GM19397 (cell line): ENCODE measurements around the gene EXOC6.

Experiments used
- ATAC-seq: cut with Tn5 transposase; IDR thresholded peaks from one replicate; pipeline ENCODE4 v1.9.1; 2021; ENCODE audit warnings: mild to moderate bottlenecking, moderate library complexity; ENCODE audit not compliant: unreplicated experiment

Gene EXOC6

DNA sequence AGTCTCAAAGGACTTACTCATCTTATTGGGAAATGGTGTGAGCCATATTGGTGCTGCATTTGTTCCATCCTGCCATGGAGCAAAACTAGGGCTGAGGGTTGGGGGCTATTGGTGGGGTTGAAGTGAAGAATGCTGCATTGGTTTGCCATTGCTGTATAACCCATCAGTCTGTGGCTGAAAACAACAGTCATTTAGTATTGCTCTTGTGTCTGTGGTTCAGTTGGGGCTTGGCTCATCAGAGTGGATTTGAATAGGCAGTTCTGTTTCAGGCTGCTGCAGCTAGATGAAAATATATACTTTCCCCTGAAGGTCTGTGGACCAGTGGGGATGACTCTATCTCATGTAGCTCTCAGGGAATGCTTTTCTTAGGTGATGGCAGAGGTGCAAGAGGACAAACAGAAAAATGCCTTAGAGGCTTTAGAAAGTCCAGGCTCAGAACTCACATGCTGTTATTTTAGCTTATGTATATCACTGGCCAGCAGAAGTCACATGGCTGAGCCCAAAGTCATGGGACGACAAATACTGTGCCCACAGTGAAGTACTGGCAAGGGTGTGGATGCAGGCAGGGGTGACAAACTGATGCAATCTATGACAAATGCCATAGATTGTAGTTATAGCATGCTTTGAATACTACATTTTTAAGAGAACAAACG is 15.2 kb upstream of the EXOC6 start:
- no peak for ATAC-seq

DNA sequence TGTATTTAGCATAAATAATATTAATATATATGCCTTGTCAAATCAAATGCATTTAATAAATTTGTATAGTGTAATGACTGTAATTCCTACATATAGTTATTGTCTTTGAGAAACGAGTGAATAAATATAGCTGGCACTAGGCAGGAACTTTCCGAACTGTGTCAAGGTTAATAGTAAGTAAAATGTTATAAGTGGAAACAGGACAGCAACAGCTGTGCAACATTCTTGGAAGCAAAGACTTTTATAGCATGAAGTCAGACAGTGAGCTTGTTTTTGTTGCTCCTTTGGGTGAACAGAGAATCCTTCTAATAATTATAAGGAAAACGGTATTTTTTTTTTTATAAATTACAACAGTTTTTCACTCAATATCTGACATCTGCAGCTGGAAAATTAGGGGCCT is 14.0 kb upstream of the EXOC6 start:
- ATAC-seq = no peak

DNA sequence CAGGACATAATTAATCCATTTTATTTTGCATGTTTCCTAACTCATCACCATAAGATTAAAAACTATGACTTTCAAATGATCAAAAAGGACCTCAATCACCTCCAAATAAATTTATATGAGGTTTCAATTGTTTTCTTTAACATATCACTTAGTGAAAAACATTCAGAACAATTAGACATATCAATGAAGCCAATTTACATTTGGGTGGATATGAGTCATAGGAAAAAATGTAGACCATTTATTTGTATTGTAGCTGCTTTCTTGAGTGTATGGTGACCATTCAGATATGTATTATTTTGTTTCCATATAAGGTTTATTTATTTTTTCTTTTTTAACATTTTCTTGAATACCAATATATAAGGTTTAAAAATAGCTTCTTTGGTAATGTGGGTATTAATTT is 13.3 kb upstream of the EXOC6 start:
- no peak for ATAC-seq

DNA sequence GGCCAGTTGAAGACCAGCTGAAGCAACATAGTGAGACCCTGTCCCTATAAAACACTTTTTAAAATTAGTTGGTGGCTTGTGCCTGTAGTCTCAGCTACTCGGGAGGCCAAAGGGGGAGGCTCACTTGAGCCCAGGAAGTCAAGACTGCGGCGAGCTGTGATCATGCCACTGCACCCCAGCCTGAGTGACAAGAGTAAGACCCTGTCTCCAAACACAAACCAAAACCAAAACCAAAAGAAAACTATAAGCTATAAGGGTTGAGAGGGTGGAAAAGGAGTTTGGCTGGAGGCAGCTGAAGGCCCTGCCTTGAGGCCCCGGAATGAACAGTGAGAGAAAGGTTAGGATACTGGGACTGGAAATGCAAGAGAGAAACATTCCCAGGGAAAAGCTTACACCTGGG is 10.9 kb upstream of the EXOC6 start:
- no peak for ATAC-seq

DNA sequence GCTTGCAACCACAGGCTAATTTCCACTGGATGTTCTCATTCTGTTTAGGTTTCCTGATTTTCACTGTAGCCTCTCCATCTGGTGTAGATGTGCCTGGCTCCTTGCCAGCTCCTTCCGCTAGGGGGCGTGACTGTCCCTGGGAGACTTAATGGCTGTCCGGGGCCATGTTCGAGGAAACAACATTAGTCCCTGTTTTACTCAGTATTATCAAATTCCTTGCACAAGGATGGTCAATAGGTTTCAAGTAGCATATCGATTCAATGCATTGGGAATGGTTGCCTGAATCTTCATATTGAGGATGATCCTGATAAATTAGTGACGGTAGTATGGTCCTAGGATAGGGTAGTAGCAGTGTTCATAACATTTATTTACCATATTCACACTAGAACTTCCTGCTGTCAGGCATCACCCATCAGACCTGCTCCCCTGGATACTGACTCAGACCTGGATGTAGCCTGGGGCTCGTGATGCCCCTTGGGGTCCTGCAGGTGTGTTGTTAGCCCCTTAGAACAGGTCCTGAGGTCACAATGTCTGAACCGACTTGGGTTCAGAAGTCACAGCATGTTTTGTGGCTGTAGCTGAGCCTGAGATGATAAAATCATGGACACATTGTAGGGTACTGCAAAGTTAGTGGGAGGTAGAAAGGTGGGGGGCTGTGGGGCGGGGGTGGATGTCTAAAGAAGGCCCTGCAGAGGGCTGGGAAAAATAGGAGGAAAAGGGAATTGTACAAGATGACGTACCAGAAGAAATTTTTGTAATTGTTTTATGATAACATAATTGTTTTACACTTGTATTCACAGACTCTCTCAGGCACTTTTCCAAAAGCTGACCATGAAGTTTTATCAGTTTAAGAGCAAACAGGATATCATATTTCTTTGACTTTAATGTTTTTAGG is 8.9 kb upstream of the EXOC6 start:
- no peak for ATAC-seq

DNA sequence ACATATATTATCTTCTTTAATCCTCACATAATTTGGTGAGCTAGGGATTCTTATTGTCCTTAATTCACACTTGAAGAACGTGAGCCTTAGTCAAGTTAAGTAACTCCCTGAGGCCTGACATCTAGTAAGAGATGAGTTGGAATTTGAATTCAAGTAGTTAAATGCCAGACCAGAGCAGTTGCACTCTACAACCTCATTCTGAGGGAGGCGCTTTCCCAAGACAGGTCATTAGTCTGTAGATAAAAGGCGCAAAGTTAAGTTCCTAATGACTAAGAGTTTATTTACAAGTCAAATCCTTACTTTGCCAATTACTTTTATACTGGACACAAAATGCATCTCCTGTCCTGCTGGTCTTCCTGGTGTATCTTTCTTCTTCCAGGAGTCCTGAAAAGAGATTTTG is 3.6 kb upstream of the EXOC6 start:
- ATAC-seq = no peak

DNA sequence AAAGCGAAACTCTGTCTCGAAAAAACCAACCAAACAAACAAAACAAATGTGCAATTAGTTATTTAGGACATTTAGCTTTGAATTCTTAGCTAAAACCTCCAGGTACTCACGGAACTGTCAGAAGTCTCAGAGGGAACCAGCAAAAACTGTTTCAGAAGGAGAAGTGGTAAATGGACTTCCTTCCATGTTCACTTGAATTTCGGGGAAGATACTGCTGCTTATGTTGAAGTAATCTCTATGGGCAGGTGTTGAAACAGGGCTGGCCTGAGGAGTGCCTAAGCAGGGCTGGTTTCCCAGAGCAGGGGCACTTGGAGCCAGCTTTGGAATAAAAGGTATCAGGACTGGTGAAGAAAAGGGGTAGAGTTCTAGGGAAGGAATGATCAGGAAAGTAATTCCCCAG is 2.4 kb upstream of the EXOC6 start:
- no peak for ATAC-seq

DNA sequence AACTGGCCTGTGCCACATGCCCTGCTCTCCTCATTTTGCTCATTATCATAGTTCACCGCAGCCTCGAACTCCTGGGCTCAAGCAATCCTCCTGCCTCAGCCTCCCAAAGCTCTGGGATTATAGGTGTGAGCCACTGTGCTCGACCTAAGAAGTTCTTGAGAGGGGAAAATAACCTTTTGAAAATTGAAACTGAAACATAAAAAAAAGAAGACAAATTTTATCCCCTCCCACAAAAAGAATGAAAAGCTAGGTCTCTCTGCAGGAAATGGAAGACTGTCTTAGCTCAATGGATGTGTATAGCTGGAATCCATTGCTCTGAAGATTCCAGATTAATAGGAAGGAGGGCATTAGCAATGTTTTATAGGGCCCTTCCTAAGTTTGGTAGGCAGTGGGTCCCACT is 2.0 kb upstream of the EXOC6 start:
- ATAC-seq = no peak

DNA sequence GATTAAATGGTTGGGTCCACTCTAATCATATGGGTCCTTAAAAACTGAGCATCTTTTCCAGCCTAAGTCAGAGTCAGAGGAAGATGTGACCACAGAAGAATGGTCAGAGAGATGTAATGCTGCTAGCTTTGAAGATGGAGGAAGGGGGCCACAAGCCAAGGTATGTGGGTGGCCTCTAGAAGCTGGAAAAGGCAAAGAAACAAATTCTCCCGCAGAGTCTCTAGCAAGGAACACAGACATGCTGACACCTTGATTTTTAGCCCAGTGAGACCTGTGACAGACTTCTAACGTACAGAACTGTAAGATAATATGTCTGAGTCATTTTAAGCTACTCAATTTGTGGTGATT is 1.5 kb upstream of the EXOC6 start:
- no peak for ATAC-seq

DNA sequence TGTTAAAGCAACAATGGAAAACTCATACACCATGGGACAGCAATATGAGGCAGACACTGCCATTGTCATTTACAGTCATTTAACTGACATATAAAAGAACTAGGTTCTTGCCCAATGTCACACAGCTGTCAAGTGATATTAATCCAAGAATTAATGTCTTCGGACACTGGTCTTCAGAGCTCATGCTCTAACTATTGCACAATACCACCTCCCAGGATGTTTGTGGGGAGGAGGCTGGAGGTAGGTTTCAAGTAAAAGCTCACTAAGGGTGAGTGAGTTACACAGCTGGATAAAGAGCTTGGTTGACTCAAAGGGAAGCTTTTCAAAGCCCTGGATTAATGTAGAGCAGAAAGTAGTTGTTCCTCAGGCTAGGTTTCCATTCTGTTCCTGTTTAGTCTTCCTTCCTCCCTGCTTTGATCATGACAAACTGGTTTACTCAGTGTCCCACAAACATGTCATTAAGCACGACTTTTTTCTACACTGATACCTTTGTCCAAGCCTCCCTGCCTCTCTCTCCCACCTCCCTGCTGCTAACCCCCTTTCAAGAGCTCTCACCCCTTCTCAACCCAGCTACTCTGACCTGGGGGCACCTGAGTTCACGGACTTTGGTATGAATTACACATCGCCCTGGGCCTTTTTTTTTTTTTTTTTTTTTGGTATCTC is 987 bp upstream of the EXOC6 start:
- ATAC-seq = no peak

DNA sequence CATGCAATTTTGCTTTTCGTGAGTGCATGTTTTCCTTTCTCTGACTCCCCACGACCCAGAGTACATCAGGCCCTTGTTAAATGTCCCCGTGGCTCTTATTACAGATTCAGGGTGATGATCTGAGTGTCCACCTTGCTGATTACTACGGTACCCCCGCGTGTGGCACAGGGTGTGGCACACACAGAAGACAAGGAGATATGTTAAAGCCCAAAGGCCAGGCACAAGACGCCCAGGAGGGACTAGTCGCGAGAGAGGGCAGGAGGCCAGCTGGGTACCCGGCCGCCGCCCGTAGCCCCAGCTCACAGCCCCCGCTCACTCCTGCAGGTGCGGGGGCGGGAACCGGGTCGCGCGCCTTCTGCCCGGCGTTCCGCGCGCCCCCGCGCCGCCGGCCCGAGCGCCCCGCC is 281 bp upstream of the EXOC6 start:
- ATAC-seq = no peak

DNA sequence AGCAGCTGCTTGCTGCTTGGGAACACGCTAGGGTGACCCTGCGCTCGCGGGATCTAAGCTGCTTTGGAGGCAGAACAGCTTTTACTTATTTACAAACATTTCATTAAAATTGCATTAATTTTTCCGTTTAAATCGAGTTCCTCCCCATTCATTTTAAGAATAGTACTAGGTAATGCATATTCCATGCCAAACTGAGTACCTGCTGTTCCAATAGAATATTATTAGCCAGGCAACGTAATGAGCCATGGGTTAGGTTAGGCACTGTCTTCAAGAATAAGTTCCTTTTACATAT is 860 bp downstream of the EXOC6 start:
- ATAC-seq = no peak

DNA sequence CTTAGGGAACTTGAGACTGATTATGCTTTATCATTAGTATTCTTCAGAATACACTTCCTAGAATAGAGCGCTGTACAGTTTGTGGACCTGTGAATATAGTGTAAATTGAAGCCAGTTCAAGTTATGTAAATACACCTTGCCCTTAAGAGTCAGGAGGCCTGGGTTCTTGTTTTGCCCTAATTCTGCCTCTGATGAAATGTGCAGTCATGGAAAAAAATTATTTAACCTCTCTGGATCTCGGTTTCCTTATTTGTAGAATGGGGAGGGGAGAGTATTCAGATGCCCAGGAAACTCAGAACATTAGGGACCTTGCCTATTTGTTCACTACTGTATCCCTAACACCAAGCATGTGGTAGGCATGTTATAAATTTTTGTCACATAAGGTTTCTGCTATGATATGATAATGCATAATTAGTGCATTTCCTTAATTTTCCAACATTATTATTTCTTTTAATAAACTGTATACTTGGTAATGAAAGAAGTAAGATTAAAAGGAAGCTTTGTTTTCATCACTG is 1.3 kb downstream of the EXOC6 start:
- no peak for ATAC-seq

DNA sequence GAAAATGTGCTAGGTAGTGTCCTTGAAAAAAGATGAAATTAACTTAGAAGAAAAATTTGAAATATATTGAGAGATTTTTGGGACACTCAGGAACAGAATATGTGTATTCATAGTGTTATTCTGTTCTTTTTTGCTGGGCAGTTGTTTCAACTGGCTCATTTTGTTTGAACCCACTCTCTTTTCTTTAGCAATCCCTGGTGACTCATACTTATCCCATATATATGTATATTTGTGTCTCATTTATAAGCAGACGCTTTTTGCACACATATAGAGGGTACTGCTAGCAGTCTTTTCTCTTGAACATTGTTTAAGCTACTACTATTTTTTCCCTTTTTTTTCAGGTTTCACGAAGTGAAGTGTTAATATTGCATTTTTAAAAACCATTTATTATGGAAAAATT is 1.9 kb downstream of the EXOC6 start:
- no peak for ATAC-seq

DNA sequence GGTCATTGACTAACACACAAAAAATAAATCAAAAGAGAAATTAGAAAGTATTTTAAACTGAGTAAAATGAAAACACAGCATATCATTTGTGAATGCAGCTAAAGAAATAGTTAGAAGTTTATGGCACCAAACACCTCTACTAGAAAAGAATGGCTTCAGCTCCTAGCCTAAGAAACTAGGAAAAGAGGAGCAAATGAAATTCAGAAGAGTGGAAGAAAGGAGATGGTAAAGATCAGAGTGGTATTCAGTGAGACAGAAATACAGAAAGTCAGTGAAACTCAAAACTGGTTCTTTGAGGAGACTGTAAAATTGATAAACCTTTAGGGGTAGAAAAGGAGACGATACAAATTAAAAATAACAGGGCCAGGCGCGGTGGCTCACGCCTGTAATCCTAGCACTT is 2.7 kb downstream of the EXOC6 start:
- no peak for ATAC-seq

DNA sequence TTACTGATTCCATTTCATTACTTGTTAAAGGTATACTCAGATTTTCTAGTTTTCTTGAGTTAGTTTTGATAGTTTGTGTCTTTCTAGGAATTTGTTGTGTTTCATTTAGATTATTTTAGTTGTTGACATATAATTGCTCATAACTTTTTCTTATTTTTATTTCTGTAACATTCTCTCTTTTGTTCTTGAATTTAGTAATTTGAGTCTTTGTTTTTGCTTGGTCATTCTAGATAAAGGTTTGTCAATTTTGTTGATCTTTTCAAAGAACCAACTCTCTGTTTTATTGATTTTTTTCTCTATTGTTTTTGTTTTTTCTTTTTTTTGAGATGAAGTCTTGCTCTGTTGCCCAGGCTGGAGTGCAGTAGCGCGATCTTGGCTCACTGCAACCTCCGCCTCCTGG is 7.2 kb downstream of the EXOC6 start:
- no peak for ATAC-seq

DNA sequence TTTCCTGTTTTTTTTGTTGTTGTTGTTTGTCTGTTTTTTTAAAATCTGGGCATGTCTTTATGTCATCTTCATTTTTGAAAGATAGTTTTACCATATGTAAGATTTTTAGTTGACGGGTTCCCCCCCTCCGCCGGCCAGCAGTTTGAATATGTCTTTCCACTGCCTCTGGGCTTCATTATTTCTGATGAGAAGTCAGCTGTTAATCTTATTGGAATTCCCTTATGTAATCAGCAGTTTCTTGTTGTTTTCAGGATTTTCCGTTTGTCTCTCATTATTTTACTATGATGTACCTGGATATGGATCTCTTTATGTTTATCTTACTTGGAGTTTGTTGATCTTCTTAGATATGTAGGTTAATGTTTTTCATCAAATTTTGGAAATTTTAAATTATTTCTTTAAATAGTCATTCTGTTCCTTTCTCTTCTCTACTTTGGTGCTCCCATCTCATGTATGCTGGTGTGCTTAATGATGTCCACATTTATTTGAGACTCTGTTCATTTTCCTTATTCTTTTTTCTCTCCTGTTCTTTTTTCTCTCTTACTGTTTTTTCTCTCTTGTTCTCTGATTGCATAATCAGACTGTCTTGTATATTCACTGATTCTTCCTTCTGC is 9.7 kb downstream of the EXOC6 start:
- no peak for ATAC-seq

DNA sequence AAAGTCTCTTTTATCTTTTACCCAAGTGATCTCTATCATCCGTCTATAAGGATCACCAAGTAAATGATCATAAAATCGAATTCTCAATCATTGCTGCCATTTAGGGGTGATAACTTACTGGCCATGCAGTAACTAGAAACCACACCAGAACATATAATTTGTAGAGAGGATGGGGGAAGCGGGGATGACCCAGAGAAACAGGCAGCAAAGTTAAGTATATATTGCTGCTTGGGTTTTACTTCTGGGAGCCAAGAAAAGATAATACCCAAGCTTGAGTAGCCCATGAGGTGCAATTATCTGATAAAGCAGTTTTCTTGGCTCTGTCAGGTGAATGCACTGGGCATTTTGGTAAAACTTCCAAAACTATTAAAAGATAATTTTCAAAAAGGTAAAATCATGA is 18.9 kb downstream of the EXOC6 start:
- ATAC-seq = no peak

DNA sequence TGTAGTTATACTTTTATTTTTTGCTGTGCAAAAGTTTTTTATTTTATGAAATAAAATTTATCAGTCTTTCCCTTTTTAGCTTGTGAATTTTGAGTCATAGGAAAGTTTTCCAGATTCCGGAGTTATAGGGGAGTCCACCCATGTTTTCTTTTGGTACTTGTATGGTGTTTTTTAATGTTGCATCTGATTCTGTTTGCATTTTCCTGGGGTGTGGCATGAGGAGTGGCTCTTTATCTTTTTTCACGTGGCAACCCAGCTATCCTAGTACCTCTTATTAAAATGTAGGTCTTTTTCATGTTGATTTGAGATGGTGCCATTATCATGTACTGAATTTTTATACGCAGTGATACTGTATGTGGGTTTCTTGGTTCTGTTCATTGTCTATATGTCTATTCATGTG is 19.7 kb downstream of the EXOC6 start:
- ATAC-seq = no peak

DNA sequence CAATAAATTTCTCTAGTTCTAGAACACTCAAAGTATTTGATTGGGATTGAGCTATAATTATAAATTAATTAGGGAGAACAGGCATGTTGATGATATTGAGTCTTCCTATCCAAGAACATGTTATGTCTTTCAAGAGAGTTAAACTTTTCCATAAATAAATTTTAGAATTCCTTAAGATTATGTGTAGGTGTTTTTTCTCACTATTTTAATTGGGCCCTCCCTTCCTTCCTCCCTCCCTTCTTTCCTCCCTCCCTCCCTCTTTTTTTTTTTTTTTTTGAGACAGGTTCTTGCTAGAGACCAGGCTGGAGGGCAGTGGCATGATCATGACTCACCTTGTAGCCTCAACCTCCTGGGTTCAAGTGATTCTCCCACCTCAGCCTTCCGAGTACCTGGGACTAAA is 20.2 kb downstream of the EXOC6 start:
- no peak for ATAC-seq

DNA sequence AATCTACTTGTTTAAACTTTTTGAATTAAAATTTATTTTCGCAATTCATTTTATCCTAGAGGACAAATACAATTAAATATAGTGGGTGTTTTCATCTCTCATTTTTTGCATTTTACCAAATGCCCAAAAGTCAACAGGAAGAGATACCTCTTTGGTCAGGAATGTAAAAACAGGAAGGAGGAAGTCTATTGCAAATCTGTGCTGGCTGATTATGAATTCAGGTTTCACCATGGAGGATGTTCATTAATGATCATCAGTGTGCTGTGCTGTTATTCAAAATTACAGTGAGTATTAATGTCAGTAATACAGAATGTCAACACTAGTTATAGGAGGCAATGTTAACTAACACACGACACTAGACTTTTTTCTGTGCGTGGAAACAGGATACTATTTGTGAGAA is 24.7 kb downstream of the EXOC6 start:
- no peak for ATAC-seq

DNA sequence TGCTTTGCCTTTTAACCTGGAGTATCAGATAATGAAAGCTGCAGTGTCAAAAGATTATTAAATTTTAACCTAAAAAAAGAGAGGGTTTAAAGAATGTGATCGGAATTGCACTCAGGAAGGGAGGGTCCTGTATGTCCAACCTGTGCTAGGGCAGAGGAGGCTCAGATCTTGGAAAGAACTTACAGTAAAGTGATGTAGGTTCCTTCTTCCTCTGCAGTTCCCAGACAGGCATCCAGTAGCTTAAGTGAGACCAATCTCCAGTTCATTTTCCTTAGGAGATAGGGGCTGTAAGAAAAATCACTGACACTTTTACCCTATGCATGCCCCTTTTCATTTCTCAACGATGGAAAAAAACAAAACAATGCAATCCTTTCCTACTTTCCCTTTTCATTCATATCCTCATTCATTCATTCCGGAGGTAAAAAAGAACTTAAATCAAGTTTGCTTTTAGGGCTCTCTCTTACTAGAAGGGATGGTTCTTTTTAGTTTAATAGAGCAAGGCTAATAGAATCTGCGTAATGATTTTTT is 28.3 kb downstream of the EXOC6 start:
- no peak for ATAC-seq
